Activated naive CD4-positive, alpha-beta T cell treated with anti-CD3 and anti-CD28 coated beads, Interleukin-2, amount 10 ng/mL, durations not matched to agents 7 days and 5 days (primary cell): ENCODE measurements around the gene DIRAS1.
A peak's percentile ranks its signal among the peaks of the same experiment; 100 is the strongest.

Experiments used
- CTCF ChIA-PET: fragments of 350-600 bp; sonication (Branson Sonifier 250); formaldehyde crosslinking; loops from one replicate; lab custom pipeline; 2021; ENCODE audit warnings: antibody characterized with exemption; lab: Charles Lee
- DNase-seq: peaks from one replicate; pipeline ENCODE4 v3.0.0-alpha.2; 2020
- H3K27ac Mint-ChIP-seq: one replicate; pipeline ENCODE4 v1.8.0; 2021; ENCODE audit warnings: mild to moderate bottlenecking, moderate library complexity, mixed read lengths
- H3K27me3 Mint-ChIP-seq: one replicate; pipeline ENCODE4 v1.8.0; 2021; ENCODE audit warnings: mild to moderate bottlenecking, mixed read lengths
- H3K36me3 Mint-ChIP-seq: one replicate; pipeline ENCODE4 v1.8.0; 2021; ENCODE audit warnings: mixed read lengths
- H3K4me1 Mint-ChIP-seq: one replicate; pipeline ENCODE4 v1.8.0; 2021; ENCODE audit warnings: mixed read lengths
- H3K4me3 Mint-ChIP-seq: one replicate; pipeline ENCODE4 v1.8.0; 2021; ENCODE audit warnings: mild to moderate bottlenecking, moderate library complexity, mixed read lengths
- H3K9me3 Mint-ChIP-seq: one replicate; pipeline ENCODE4 v1.8.0; 2021; ENCODE audit warnings: mixed read lengths

Gene DIRAS1

GRCh38 chr19:2739602-2740313, 18.6 kb upstream of the DIRAS1 start, which contains the start of gene SLC39A3:
Gene SLC39A3 (minus strand): TSS chr19:2740017. CDS start chr19:2737257, 2,760 bp downstream.
- DNase-seq = peak; percentile 99
- H3K4me3 Mint-ChIP-seq = peak within 1 kb of the TSS; percentile 90
- H3K27ac Mint-ChIP-seq = peak within 1 kb of the TSS; percentile 84
- peaks cover 27% of the 10 kb centered on the region for H3K27me3 Mint-ChIP-seq
- peaks cover 16% of the 10 kb centered on the region for H3K4me1 Mint-ChIP-seq
- CTCF ChIA-PET = interaction anchor here (1.9 kb wide), 1 partner anchor 9 kb away, joined by 9 read pairs; no protein-coding TSS in a partner anchor
- H3K36me3 Mint-ChIP-seq = peaks cover 15% of the 10 kb centered on the region
- no peaks in the 10 kb centered on the region for H3K9me3 Mint-ChIP-seq

DNA sequence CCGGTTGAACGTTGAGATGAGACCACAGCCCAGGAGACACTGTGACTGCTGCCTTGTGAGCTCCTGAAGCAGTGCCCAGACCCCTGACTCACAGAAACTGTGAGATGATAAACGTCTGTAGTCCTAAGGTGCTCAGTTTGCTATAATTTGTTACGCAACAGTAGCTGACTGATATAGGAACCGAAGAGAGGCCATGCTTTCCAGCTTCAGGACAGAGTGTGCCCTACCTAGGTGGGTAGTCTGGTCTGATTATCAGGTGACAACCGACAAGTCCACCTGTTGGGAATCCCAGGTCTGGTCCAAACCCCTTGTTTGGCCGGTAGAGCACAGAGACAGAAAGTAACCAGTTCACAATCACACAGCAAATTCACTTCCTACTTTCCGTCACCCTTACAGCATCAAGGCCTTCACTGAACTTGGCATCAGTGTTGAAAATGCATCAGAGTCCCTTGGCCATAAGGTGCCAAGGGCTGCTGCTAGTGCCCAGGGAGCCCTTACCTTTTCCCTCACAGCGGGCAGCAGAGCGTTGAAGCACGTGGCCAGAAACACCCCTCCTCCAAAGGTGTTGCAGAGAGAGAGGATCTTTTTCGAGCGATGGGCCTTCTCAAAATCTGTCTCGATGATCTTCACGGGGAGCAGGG, 15.5 kb upstream of the DIRAS1 start:
- Mint-ChIP-seq H3K4me1 (peaks cover 16% of the 10 kb centered on the region), H3K9me3 (no peaks in the 10 kb centered on the region), H3K36me3 (peaks cover 23% of the 10 kb centered on the region), H3K27me3 (peaks cover 9% of the 10 kb centered on the region), H3K4me3 (no peak overlapping the region), H3K27ac (no peak overlapping the region)
- CTCF ChIA-PET = interaction anchor here (0.8 kb wide), 1 partner anchor 12 kb away, joined by 3 read pairs; no protein-coding TSS in a partner anchor
- DNase-seq = no peak

DNA sequence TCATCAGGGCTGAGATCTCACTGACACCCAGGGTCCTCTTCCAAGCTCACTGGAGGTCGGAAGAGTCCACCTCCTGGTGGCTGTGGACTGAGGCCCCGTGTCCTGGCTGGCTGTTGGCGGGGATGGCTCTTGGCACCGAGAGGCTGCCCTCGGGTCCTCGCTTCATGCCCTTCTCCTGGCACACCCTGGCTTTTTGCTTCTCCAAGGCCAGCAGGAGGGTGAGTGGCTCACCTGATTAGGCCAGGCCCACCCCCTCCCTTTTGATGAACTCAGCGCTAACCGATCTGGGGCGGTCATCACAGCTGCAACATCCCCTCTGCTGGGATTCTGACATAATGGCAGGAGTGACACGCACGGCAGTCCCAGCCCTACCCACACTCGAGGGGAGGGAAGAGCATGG, 14.2 kb upstream of the DIRAS1 start:
- H3K36me3 Mint-ChIP-seq = peaks cover 23% of the 10 kb centered on the region
- H3K4me3 Mint-ChIP-seq = no peak overlapping the region
- H3K27ac Mint-ChIP-seq = no peak overlapping the region
- no peaks in the 10 kb centered on the region for H3K9me3 Mint-ChIP-seq
- no peak for DNase-seq
- CTCF ChIA-PET = no interaction called here
- H3K4me1 Mint-ChIP-seq = peaks cover 15% of the 10 kb centered on the region
- H3K27me3 Mint-ChIP-seq = peaks cover 5% of the 10 kb centered on the region

- no peaks in the 10 kb centered on the region for H3K27me3 Mint-ChIP-seq
- H3K9me3 Mint-ChIP-seq = no peaks in the 10 kb centered on the region
- H3K4me3 Mint-ChIP-seq = no peak overlapping the region
- no peak overlapping the region for H3K27ac Mint-ChIP-seq
- peaks cover 23% of the 10 kb centered on the region for H3K36me3 Mint-ChIP-seq
- DNase-seq = no peak
- CTCF ChIA-PET = no interaction called here
- peaks cover 11% of the 10 kb centered on the region for H3K4me1 Mint-ChIP-seq
Observed at GRCh38 chr19:2734589-2735288, 13.6 kb upstream of the DIRAS1 start.

- H3K4me1 Mint-ChIP-seq = peaks cover 7% of the 10 kb centered on the region
- no peak overlapping the region for H3K4me3 Mint-ChIP-seq
- H3K27ac Mint-ChIP-seq = no peak overlapping the region
- no peaks in the 10 kb centered on the region for H3K27me3 Mint-ChIP-seq
- DNase-seq = no peak
- peaks cover 20% of the 10 kb centered on the region for H3K36me3 Mint-ChIP-seq
- CTCF ChIA-PET = no interaction called here
- no peaks in the 10 kb centered on the region for H3K9me3 Mint-ChIP-seq
Observed at GRCh38 chr19:2733930-2734588, 12.9 kb upstream of the DIRAS1 start.

- Mint-ChIP-seq H3K4me3 (no peak overlapping the region), H3K9me3 (no peaks in the 10 kb centered on the region), H3K36me3 (peaks cover 20% of the 10 kb centered on the region), H3K4me1 (no peaks in the 10 kb centered on the region), H3K27me3 (peaks cover 1% of the 10 kb centered on the region), H3K27ac (no peak overlapping the region)
- CTCF ChIA-PET = no interaction called here
- DNase-seq = no peak
Observed at GRCh38 chr19:2732883-2733282, 11.7 kb upstream of the DIRAS1 start.

- Mint-ChIP-seq H3K36me3 (peaks cover 20% of the 10 kb centered on the region), H3K27me3 (peaks cover 8% of the 10 kb centered on the region), H3K9me3 (no peaks in the 10 kb centered on the region), H3K27ac (no peak overlapping the region), H3K4me3 (no peak overlapping the region), H3K4me1 (no peaks in the 10 kb centered on the region)
- DNase-seq = no peak
- CTCF ChIA-PET = no interaction called here
Observed at GRCh38 chr19:2732157-2732725, 11.1 kb upstream of the DIRAS1 start.

GRCh38 chr19:2731181-2731995, 10.2 kb upstream of the DIRAS1 start:
- CTCF ChIA-PET = no interaction called here
- Mint-ChIP-seq H3K27ac (no peak overlapping the region), H3K36me3 (peaks cover 12% of the 10 kb centered on the region), H3K9me3 (no peaks in the 10 kb centered on the region), H3K4me1 (no peaks in the 10 kb centered on the region), H3K4me3 (no peak overlapping the region), H3K27me3 (peaks cover 16% of the 10 kb centered on the region)
- no peak for DNase-seq

DNA sequence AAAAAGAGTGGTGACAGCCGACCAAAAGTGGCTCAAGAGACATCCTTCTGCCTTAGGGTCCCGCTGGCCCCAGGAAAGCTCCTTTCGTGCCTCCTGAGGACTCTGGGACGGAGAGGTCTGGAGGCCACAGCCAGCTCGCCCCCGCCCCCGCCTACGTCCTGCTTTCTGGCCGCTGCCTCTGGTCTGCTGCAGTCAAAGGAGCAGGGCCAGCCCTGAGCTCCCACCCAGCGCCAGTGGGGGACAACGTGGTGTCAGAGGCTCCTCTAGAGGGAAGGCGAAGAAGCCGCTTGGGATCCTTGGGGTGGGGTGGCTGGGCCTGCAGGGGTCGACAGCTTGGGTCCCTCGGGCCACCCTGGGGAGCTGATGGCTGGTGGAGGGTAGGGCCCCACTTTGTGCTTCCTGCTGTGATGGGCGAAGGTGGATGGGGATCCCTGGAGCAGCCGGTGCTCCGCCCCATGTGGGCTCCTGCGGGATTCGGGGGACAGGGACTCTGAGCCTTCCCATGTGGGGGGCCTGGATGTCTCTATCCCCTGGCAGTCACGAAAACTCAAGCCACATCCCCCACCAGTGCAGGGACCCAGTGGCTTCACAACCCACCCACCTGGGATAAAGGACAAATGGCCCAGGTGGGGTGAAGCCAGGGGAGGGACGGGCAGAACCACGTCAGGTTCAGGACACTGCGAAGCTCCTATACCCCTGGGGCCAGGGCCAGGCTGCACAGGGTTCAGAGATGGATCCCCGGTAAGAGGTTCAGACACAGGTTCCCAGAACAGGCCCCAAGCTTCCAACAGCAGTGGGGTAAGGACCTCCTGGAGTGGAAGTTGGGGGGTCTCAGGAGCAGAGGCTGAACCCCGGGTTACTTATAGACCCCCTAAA, 9.0 kb upstream of the DIRAS1 start:
- DNase-seq = no peak
- Mint-ChIP-seq H3K4me1 (no peaks in the 10 kb centered on the region), H3K4me3 (no peak overlapping the region), H3K27ac (no peak overlapping the region), H3K9me3 (no peaks in the 10 kb centered on the region), H3K27me3 (peaks cover 28% of the 10 kb centered on the region), H3K36me3 (peaks cover 9% of the 10 kb centered on the region)
- CTCF ChIA-PET = no interaction called here

DNA sequence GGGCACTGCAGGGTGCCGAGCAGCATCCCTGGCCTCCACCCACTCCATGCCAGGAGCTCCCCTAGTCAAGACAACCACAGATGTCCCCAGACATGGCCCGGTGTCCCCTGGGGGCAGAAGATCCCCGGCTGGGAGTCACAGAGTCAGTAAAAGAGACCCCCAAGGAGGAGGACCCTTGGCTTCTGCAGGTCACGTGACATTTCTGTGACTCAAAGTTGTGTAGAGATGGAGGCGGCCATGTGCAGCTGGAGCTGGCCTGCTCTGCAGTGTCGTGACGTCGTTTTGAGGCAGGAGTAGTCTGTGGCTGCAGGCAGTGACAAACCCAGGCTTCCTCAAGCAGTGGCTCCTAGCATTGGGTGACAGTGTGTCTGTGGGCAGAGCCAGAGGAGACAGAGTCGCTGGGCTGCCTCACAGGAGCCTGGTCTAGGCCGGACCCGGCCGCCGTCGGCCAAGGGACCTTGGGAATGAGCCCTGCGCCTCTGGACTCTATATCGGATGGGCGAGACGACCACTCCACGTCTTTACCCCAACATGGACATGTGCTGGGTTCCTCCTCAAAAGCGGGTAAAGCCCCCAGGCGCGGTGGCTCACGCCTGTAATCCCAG, 7.7 kb upstream of the DIRAS1 start:
- peaks cover under 1% of the 10 kb centered on the region for H3K36me3 Mint-ChIP-seq
- H3K9me3 Mint-ChIP-seq = no peaks in the 10 kb centered on the region
- CTCF ChIA-PET = no interaction called here
- no peaks in the 10 kb centered on the region for H3K4me1 Mint-ChIP-seq
- no peak overlapping the region for H3K4me3 Mint-ChIP-seq
- H3K27me3 Mint-ChIP-seq = peaks cover 33% of the 10 kb centered on the region
- DNase-seq = no peak
- H3K27ac Mint-ChIP-seq = no peak overlapping the region

DNA sequence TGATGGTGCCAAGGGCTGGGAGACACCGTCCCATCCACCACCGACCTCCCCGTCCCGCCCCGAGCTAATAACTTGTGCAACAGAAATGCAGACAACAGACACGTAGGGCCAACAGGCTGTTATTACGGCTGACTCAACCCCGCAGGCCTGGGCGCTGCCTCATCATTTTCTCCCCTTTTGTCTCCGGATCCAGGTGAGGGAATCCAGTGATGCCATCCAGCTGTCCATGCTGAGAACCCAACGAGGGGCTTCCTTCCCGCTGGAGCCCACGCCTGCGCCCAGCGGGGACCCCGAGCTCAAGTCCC, 6.4 kb upstream of the DIRAS1 start:
- no peaks in the 10 kb centered on the region for H3K4me1 Mint-ChIP-seq
- DNase-seq = no peak
- H3K4me3 Mint-ChIP-seq = no peak overlapping the region
- CTCF ChIA-PET = no interaction called here
- H3K27me3 Mint-ChIP-seq = peaks cover 45% of the 10 kb centered on the region
- H3K27ac Mint-ChIP-seq = no peak overlapping the region
- no peaks in the 10 kb centered on the region for H3K9me3 Mint-ChIP-seq
- H3K36me3 Mint-ChIP-seq = no peaks in the 10 kb centered on the region

GRCh38 chr19:2726904-2727639, 5.9 kb upstream of the DIRAS1 start:
- no peak overlapping the region for H3K27ac Mint-ChIP-seq
- no peaks in the 10 kb centered on the region for H3K4me1 Mint-ChIP-seq
- H3K9me3 Mint-ChIP-seq = no peaks in the 10 kb centered on the region
- no peak overlapping the region for H3K4me3 Mint-ChIP-seq
- peaks cover 51% of the 10 kb centered on the region for H3K27me3 Mint-ChIP-seq
- CTCF ChIA-PET = no interaction called here
- no peaks in the 10 kb centered on the region for H3K36me3 Mint-ChIP-seq
- DNase-seq = no peak
